ENCODE measurements around the gene DGKH.
"Not testable (repeated sequence)": the region's sequence is repeated elsewhere in the genome, so short reads cannot be mapped to it uniquely, and the experiment has no call there.

The DGKH gene

DNA sequence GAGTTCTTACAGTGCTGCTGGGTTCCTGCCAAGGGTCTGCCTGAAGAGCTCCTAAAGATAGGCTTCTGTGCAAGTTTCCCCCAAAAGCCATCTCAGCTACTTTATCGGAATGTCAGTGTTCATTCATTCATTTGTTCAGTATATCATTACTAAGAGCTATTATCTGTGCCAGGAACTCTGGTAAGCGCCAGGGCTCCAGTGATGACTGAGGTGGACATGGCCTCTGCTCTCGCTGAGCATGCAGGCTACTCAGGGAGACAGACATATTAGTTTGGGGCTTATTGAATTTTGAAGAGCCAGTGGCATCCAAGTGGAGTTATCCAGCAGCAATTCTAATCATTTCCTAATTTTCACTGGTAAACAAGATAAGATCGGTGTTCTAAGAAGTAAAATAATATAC, 65.8 kb downstream of the DGKH start:
- no peak for DNase-seq

GRCh38 chr13:42114912-42115311, 66.5 kb downstream of the DGKH start:
- DNase-seq, result no peak

DNA sequence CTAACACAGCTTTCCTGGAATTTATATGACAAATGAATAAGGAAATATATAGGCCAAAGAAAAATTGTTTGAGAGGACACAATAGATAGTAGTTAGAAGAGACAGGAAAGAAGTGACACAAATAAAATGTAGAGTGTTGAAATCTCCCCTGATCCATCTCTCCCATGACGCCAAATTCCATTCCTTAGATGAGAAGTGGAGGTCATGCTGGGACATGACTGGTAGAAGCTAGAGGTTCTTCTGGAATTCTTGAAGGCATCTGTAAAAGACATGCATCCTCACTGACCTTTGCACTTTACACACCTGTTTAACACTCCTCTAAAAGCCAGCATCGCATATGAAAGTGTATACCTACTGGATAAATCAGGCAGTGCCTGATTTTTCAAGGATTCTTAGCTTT, 67.8 kb downstream of the DGKH start:
- no peak for DNase-seq

- no peak for DNase-seq
These were observed 70.6 kb downstream of the DGKH start for GRCh38 chr13:42119041-42119440.

- no peak for DNase-seq
These were observed 71.4 kb downstream of the DGKH start for GRCh38 chr13:42119875-42120274.

- DNase-seq, result no peak
These were observed 75.2 kb downstream of the DGKH start for GRCh38 chr13:42123600-42123999.

GRCh38 chr13:42125046-42125445, 76.6 kb downstream of the DGKH start:
- DNase-seq, result no peak

- no peak for DNase-seq
These were observed 78.6 kb downstream of the DGKH start for GRCh38 chr13:42127047-42127446.

GRCh38 chr13:42129033-42129432, 80.6 kb downstream of the DGKH start:
- DNase-seq, result no peak

DNA sequence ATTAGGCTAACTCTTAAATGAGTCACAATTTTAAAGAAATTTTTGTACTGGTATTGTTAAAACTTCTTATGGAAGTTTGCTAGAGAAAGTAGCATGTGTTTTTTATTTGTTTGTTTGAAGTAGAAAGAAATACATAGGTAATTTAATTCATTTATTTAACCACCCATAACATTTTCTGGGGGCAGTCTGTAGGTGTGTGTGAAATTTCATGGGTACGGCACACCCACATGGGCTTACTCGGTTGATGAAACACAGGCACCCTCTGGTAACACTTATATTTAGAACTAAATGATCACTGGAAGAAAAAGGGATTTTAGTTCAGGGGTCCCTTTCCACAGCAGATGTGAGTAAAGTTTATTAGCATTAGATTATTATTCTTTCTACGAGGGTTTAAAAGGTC, 88.1 kb downstream of the DGKH start:
- no peak for DNase-seq

GRCh38 chr13:42137856-42138537, 89.5 kb downstream of the DGKH start:
- no peak for DNase-seq

DNA sequence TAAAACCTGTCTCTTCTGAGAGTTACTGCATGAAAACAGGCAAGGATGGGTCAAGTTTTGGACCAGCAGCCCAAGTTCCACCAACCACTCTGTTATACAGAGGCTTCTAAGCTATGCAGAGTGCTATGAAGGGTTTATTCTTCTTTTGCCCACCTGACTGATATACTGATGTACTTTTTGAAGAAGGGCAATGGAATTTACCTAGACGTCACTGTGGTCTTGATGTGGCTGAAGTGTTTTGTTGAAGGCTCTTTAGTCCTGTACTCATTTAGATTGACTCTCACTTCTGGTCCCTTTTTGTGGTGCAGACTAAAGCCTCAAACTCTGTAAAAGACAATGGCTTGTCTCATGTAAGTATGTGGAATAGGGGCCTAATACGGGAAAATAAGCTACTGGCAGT, 92.0 kb downstream of the DGKH start:
- no peak for DNase-seq

GRCh38 chr13:42141052-42141451, 92.6 kb downstream of the DGKH start:
- not testable (repeated sequence) for DNase-seq

DNA sequence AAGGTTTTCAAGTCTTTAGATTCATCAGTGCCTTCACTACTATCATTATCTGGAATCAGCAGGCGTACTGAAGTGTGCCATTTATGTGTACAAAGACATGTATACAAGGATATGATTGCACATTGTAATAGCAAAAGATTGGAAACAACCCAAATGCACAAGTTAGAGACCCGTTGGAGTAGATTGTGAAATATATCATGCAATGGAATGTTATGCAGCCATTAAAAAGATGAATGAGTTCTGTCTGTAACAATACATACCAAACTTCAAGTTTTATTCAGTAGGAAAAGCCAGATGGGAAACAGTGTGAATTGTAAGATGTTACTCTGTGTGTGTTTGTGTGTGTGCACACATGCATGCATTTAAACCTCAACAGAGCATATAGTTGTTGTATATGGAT, 97.9 kb downstream of the DGKH start:
- DNase-seq, result no peak

DNA sequence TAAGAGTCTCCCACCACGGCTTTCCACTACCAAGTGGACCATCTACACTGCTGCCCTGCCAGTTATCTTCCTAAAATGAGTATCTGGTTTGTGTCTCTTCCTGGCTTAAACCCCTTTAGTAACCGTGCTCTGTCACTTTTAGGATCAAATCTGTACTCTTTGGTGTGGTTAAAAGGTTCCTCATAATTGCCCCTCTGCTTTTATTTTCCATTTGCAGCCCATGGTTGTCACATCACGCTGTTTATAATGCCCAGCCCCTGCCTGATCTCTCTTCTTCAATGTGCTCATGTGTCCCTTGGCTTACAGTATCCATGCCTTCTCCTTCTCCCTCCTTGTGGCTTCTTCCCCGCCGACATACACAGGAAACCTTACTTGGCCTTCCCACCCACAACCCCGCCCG, 100.1 kb downstream of the DGKH start:
- DNase-seq, result no peak

DNA sequence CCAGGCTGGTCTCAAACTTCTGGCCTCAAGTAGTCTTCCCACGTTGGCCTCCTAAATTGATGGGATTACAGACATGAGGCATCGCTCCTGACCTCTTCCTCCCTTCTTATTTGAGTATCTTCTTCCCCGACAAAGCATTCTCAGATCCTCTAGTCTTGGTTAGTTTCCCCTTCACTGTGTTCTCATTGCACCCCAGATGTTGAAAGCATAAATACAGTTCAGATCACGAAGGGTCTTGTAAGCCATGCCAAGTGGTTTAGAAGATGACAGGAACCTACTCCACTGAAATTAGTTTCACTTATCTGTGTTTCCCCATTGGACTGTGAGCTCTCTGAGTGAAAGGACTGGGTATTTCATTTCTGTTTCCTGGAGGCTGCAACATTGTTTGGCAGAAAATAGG, 100.7 kb downstream of the DGKH start:
- DNase-seq, result no peak

DNA sequence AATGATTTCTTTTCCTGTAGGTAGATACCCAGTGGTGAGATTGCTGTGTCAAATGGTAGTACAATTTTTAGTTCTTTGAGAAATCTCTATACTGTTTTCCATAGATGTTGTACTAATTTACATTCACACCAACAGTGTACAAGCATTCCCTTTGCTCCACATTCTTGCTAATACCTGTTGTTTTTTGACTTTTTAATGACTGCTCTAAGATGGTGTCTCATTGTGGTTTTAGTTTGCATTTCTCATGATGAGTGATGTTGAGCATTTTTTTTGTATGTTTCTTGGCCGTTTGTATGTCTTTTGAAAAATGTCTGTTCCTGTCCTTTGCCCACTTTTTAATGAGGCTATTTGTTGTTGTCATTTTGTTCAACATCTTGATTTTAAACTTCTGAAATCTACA, 103.3 kb downstream of the DGKH start:
- no peak for DNase-seq

DNA sequence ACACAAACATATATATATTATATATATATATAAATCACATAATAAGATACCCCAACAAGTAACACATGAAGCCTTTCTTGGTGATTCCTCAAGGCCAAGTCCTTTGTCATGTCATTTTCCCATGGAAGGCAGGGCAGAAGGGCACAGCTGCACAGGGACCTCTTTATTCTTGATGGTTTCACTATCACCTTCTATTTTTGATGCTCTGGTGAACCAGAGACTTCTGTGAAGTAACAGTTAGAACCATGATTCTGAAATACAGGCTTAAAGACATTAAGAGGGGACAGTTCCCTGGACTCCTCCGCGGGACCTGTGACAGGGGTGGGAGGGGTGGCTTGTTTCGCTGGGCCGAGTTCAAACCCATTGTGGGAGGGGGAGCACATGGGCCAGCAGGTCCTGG, 104.0 kb downstream of the DGKH start:
- DNase-seq, result no peak

- DNase-seq, result no peak
These were observed 105.0 kb downstream of the DGKH start for GRCh38 chr13:42153199-42154113.

DNA sequence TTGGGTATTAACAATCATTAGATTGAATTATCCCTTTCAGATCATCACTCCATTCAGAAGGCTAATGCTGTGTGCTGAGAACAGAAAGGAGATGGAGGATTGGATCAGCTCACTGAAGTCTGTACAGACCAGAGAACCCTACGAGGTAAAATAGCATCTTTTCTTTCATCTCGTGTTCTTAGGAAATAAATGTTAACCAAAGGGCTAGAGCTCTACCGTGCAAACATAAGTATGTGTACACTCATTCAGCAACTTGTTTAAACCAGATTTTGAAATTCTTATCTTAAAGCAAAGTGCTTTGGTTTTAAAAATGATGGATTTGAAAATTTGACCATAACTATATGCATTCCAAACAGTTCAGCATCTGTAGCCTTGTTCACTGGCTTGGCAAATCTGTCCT, 106.8 kb downstream of the DGKH start:
- no peak for DNase-seq

DNA sequence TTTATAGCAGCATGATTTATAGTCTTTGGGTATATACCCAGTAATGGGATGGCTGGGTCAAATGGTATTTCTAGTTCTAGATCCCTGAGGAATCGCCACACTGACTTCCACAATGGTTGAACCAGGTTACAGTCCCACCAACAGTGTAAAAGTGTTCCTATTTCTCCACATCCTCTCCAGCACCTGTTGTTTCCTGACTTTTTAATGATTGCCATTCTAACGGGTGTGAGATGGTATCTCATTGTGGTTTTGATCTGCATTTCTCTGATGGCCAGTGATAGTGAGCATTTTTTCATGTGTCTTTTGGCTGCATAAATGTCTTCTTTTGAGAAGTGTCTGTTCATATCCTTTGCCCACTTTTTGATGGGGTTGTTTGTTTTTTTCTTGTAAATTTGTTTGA, 114.9 kb downstream of the DGKH start:
- not testable (repeated sequence) for DNase-seq

- DNase-seq, result not testable (repeated sequence)
These were observed 115.5 kb downstream of the DGKH start for GRCh38 chr13:42163910-42164309.

GRCh38 chr13:42164557-42165125, 116.2 kb downstream of the DGKH start:
- no peak for DNase-seq

DNA sequence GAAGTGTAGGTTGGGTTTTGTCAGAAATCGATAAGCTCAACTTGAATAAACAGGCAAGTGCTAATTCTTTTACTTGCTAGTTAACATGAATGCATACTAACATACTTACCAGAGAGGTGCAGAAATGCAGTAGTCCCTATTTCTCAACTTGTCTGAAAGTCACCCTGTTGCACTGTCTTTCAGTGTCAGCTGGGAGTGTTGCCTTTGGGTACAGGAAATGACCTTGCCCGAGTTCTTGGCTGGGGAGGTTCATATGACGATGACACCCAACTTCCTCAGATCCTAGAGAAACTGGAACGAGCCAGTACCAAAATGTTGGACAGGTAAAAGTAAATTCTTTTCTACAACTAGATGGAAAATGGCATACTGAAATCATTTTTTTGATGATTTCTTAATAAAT, 120.0 kb downstream of the DGKH start:
- no peak for DNase-seq

Data from GDM1 (cell line).